GM12878 (cell line): ENCODE data around the gene DET1.

Experiments used
- CTCF ChIP-seq, 3 experiments: IDR thresholded peaks in 2 of 3; conservative IDR thresholded peaks in 1 of 3; 2 replicates each; pipeline ENCODE4 v1.5.1; 2011; ENCODE audit warnings: low read depth in 3 of 3, low read length in 3 of 3, mild to moderate bottlenecking in 3 of 3, control low read depth in 2 of 3, moderate library complexity in 2 of 3, inconsistent platforms in 1 of 3, mixed read lengths in 1 of 3; ENCODE audit not compliant: control insufficient read depth in 2 of 3, insufficient read depth in 1 of 3; ENCODE audit errors: extremely low read depth in 1 of 3
- CUX1 ChIP-seq: IDR thresholded peaks from 2 replicates; pipeline ENCODE4 v1.6.1; 2012; ENCODE audit warnings: improper control_type of control experiment, low read depth, low read length; ENCODE audit not compliant: insufficient replicate concordance
- DPF2 ChIP-seq: fragments of 450-650 bp; IDR thresholded peaks from 2 replicates; pipeline ENCODE4 v1.6.1; 2017; ENCODE audit warnings: mild to moderate bottlenecking
- JUND ChIP-seq: IDR thresholded peaks from 2 replicates; pipeline ENCODE4 v1.6.1; 2012; ENCODE audit warnings: low read depth, mild to moderate bottlenecking, low read length, improper control_type of control experiment, moderate library complexity
- NR2C1 ChIP-seq: fragments of 450-650 bp; IDR thresholded peaks from 2 replicates; pipeline ENCODE4 v1.6.1; 2017; ENCODE audit warnings: antibody characterized with exemption, mild to moderate bottlenecking, moderate library complexity
- REST ChIP-seq: IDR thresholded peaks from 2 replicates; pipeline ENCODE4 v1.6.1; 2012; ENCODE audit warnings: mild to moderate bottlenecking, low read depth, low read length

- TF ChIP-seq CTCF (IDR thresholded peaks at IDR 0.05 in 2 of 3, conservative IDR thresholded peaks at IDR 0.05 in 1 of 3; ENCODE audit: control insufficient read depth in 2 of 3, extremely low read depth in 1 of 3, insufficient read depth in 1 of 3, low read depth in 3 of 3, low read length in 3 of 3) (no peak), NR2C1 (no peak), DPF2 (no peak), REST (no peak), JUND (no peak), CUX1 (no peak)
Observed at GRCh38 chr15:88571153-88571851, 24.8 kb upstream of the DET1 start.
